ENCODE data around the gene MACROD2. TPM values are rescaled to one million over a fixed set of nuclear protein-coding genes. Genes with fewer than 3 reads are reported as not detected.

The MACROD2 gene
- total RNA-seq, 1 donor, result 1.7 TPM

GRCh38 chr20:14113416-14113815 is 118.1 kb downstream of the MACROD2 start:
- no peak overlapping the region for H3K4me3 ChIP-seq (ENCODE audit: low read length)
- no peaks in the 10 kb centered on the region for H3K4me1 ChIP-seq (ENCODE audit: insufficient read depth, low read length)
- H3K9me3 ChIP-seq (ENCODE audit: low read depth, low read length), result no peaks in the 10 kb centered on the region
- no peaks in the 10 kb centered on the region for H3K27me3 ChIP-seq (ENCODE audit: insufficient read depth, low read length)

GRCh38 chr20:14114065-14114704 is 118.9 kb downstream of the MACROD2 start:
- Histone ChIP-seq H3K4me1 (ENCODE audit: insufficient read depth, low read length) (no peaks in the 10 kb centered on the region), H3K9me3 (ENCODE audit: low read depth, low read length) (no peaks in the 10 kb centered on the region), H3K4me3 (ENCODE audit: low read length) (no peak overlapping the region), H3K27me3 (ENCODE audit: insufficient read depth, low read length) (no peaks in the 10 kb centered on the region)

- no peaks in the 10 kb centered on the region for H3K4me1 ChIP-seq (ENCODE audit: insufficient read depth, low read length)
- H3K9me3 ChIP-seq (ENCODE audit: low read depth, low read length), result no peaks in the 10 kb centered on the region
- H3K4me3 ChIP-seq (ENCODE audit: low read length), result no peak overlapping the region
- H3K27me3 ChIP-seq (ENCODE audit: insufficient read depth, low read length), result no peaks in the 10 kb centered on the region
These were observed 120.7 kb downstream of the MACROD2 start for GRCh38 chr20:14116037-14116436.

GRCh38 chr20:14117768-14118167 is 122.5 kb downstream of the MACROD2 start:
- Histone ChIP-seq H3K9me3 (ENCODE audit: low read depth, low read length) (no peaks in the 10 kb centered on the region), H3K27me3 (ENCODE audit: insufficient read depth, low read length) (no peaks in the 10 kb centered on the region), H3K4me1 (ENCODE audit: insufficient read depth, low read length) (no peaks in the 10 kb centered on the region), H3K4me3 (ENCODE audit: low read length) (no peak overlapping the region)

- Histone ChIP-seq H3K4me3 (ENCODE audit: low read length) (no peak overlapping the region), H3K9me3 (ENCODE audit: low read depth, low read length) (no peaks in the 10 kb centered on the region), H3K27me3 (ENCODE audit: insufficient read depth, low read length) (no peaks in the 10 kb centered on the region), H3K4me1 (ENCODE audit: insufficient read depth, low read length) (no peaks in the 10 kb centered on the region)
These were observed 131.5 kb downstream of the MACROD2 start for GRCh38 chr20:14126856-14127255.

- Histone ChIP-seq H3K4me3 (ENCODE audit: low read length) (no peak overlapping the region), H3K4me1 (ENCODE audit: insufficient read depth, low read length) (no peaks in the 10 kb centered on the region), H3K9me3 (ENCODE audit: low read depth, low read length) (no peaks in the 10 kb centered on the region), H3K27me3 (ENCODE audit: insufficient read depth, low read length) (no peaks in the 10 kb centered on the region)
These were observed 132.4 kb downstream of the MACROD2 start for GRCh38 chr20:14127514-14128223.

- H3K4me3 ChIP-seq (ENCODE audit: low read length), result no peak overlapping the region
- H3K27me3 ChIP-seq (ENCODE audit: insufficient read depth, low read length), result no peaks in the 10 kb centered on the region
- no peaks in the 10 kb centered on the region for H3K9me3 ChIP-seq (ENCODE audit: low read depth, low read length)
- no peaks in the 10 kb centered on the region for H3K4me1 ChIP-seq (ENCODE audit: insufficient read depth, low read length)
These were observed 138.7 kb downstream of the MACROD2 start for GRCh38 chr20:14134004-14134403.

- H3K27me3 ChIP-seq (ENCODE audit: insufficient read depth, low read length), result no peaks in the 10 kb centered on the region
- no peaks in the 10 kb centered on the region for H3K9me3 ChIP-seq (ENCODE audit: low read depth, low read length)
- H3K4me3 ChIP-seq (ENCODE audit: low read length), result no peak overlapping the region
These were observed 146.9 kb downstream of the MACROD2 start for GRCh38 chr20:14142171-14142570.

GRCh38 chr20:14142964-14143627 is 147.8 kb downstream of the MACROD2 start:
- H3K9me3 ChIP-seq (ENCODE audit: low read depth, low read length), result no peaks in the 10 kb centered on the region
- H3K27me3 ChIP-seq (ENCODE audit: insufficient read depth, low read length), result no peaks in the 10 kb centered on the region
- no peak overlapping the region for H3K4me3 ChIP-seq (ENCODE audit: low read length)
- H3K4me1 ChIP-seq (ENCODE audit: insufficient read depth, low read length), result no peaks in the 10 kb centered on the region

More at GRCh38 chr20:14142171-14142570, 146.9 kb downstream of the MACROD2 start:
- H3K4me1 ChIP-seq (ENCODE audit: insufficient read depth, low read length), result no peaks in the 10 kb centered on the region

- H3K27me3 ChIP-seq (ENCODE audit: insufficient read depth, low read length), result no peaks in the 10 kb centered on the region
- H3K4me1 ChIP-seq (ENCODE audit: insufficient read depth, low read length), result no peaks in the 10 kb centered on the region
- H3K4me3 ChIP-seq (ENCODE audit: low read length), result no peak overlapping the region
- H3K9me3 ChIP-seq (ENCODE audit: low read depth, low read length), result no peaks in the 10 kb centered on the region
These were observed 152.7 kb downstream of the MACROD2 start for GRCh38 chr20:14148042-14148441.

GRCh38 chr20:14155361-14155760 is 160.0 kb downstream of the MACROD2 start:
- Histone ChIP-seq H3K4me1 (ENCODE audit: insufficient read depth, low read length) (no peaks in the 10 kb centered on the region), H3K27me3 (ENCODE audit: insufficient read depth, low read length) (no peaks in the 10 kb centered on the region), H3K4me3 (ENCODE audit: low read length) (no peak overlapping the region), H3K9me3 (ENCODE audit: low read depth, low read length) (peaks cover 4% of the 10 kb centered on the region)

GRCh38 chr20:14178528-14178927 is 183.2 kb downstream of the MACROD2 start:
- no peaks in the 10 kb centered on the region for H3K4me1 ChIP-seq (ENCODE audit: insufficient read depth, low read length)

GRCh38 chr20:14178952-14179351 is 183.6 kb downstream of the MACROD2 start:
- Histone ChIP-seq H3K4me3 (ENCODE audit: low read length) (no peak overlapping the region), H3K27me3 (ENCODE audit: insufficient read depth, low read length) (no peaks in the 10 kb centered on the region), H3K9me3 (ENCODE audit: low read depth, low read length) (no peaks in the 10 kb centered on the region), H3K4me1 (ENCODE audit: insufficient read depth, low read length) (no peaks in the 10 kb centered on the region)

More at GRCh38 chr20:14178528-14178927, 183.2 kb downstream of the MACROD2 start:
- Histone ChIP-seq H3K27me3 (ENCODE audit: insufficient read depth, low read length) (no peaks in the 10 kb centered on the region), H3K9me3 (ENCODE audit: low read depth, low read length) (no peaks in the 10 kb centered on the region), H3K4me3 (ENCODE audit: low read length) (no peak overlapping the region)

- H3K27me3 ChIP-seq (ENCODE audit: insufficient read depth, low read length), result no peaks in the 10 kb centered on the region
These were observed 194.6 kb downstream of the MACROD2 start for GRCh38 chr20:14189794-14190402.

GRCh38 chr20:14191559-14191958 is 196.2 kb downstream of the MACROD2 start:
- Histone ChIP-seq H3K9me3 (ENCODE audit: low read depth, low read length) (no peaks in the 10 kb centered on the region), H3K27me3 (ENCODE audit: insufficient read depth, low read length) (no peaks in the 10 kb centered on the region), H3K4me1 (ENCODE audit: insufficient read depth, low read length) (no peaks in the 10 kb centered on the region)

More at GRCh38 chr20:14189794-14190402, 194.6 kb downstream of the MACROD2 start:
- Histone ChIP-seq H3K9me3 (ENCODE audit: low read depth, low read length) (no peaks in the 10 kb centered on the region), H3K4me1 (ENCODE audit: insufficient read depth, low read length) (no peaks in the 10 kb centered on the region), H3K4me3 (ENCODE audit: low read length) (no peak overlapping the region)

More at GRCh38 chr20:14191559-14191958, 196.2 kb downstream of the MACROD2 start:
- H3K4me3 ChIP-seq (ENCODE audit: low read length), result no peak overlapping the region
